ENCODE results near the gene GPR153.

- TF ChIP-seq CTCF (IDR thresholded peaks at IDR 0.05) (no peak), POLR2A (IDR thresholded peaks at IDR 0.05) (no peak)
Measured at GRCh38 chr1:6278263-6278662, 17.4 kb upstream of the GPR153 start.

Data from Peyer's patch (tissue), 4 donors.